NCI-H2029 (cell line): ENCODE results near the gene WSCD1.

ENCODE experiments used
- DNase-seq: peaks from one replicate; lab custom pipeline; 2025; lab: John Stamatoyannopoulos, UW

The WSCD1 gene

GRCh38 chr17:6086603-6087400, 16.6 kb downstream of the WSCD1 start:
- DNase-seq, result no peak

GRCh38 chr17:6088141-6088540, 18.0 kb downstream of the WSCD1 start:
- no peak for DNase-seq

- no peak for DNase-seq
Observed at GRCh38 chr17:6090253-6090652, 20.1 kb downstream of the WSCD1 start.

GRCh38 chr17:6092182-6092902, 22.2 kb downstream of the WSCD1 start:
- DNase-seq, result no peak

- DNase-seq, result no peak
Observed at GRCh38 chr17:6092903-6093468, 22.8 kb downstream of the WSCD1 start.

GRCh38 chr17:6094453-6094852, 24.3 kb downstream of the WSCD1 start:
- no peak for DNase-seq

GRCh38 chr17:6094926-6095325, 24.7 kb downstream of the WSCD1 start:
- no peak for DNase-seq

GRCh38 chr17:6095501-6095900, 25.3 kb downstream of the WSCD1 start:
- no peak for DNase-seq

- no peak for DNase-seq
Observed at GRCh38 chr17:6096201-6097004, 26.2 kb downstream of the WSCD1 start.

GRCh38 chr17:6097005-6097279, 26.8 kb downstream of the WSCD1 start:
- no peak for DNase-seq

- peak; percentile 14 for DNase-seq
Observed at GRCh38 chr17:6098050-6098822, 28.1 kb downstream of the WSCD1 start.

GRCh38 chr17:6098823-6099180, 28.6 kb downstream of the WSCD1 start:
- no peak for DNase-seq

- no peak for DNase-seq
Observed at GRCh38 chr17:6099492-6099891, 29.3 kb downstream of the WSCD1 start.

GRCh38 chr17:6100146-6100545, 30.0 kb downstream of the WSCD1 start:
- no peak for DNase-seq

- no peak for DNase-seq
Observed at GRCh38 chr17:6100891-6101500, 30.8 kb downstream of the WSCD1 start.

- no peak for DNase-seq
Observed at GRCh38 chr17:6101706-6102105, 31.5 kb downstream of the WSCD1 start.

- no peak for DNase-seq
Observed at GRCh38 chr17:6102615-6103014, 32.4 kb downstream of the WSCD1 start.

GRCh38 chr17:6104956-6105648, 34.9 kb downstream of the WSCD1 start:
- DNase-seq, result no peak

GRCh38 chr17:6105649-6106007, 35.4 kb downstream of the WSCD1 start:
- no peak for DNase-seq

GRCh38 chr17:6106212-6106611, 36.0 kb downstream of the WSCD1 start:
- DNase-seq, result no peak

- DNase-seq, result no peak
Observed at GRCh38 chr17:6107791-6108190, 37.6 kb downstream of the WSCD1 start.
